ENCODE measurements around the gene XRCC3.

Gene XRCC3

GRCh38 chr14:103730490-103731035 lies 15.3 kb upstream of the XRCC3 start:
- no peak for TF ChIP-seq CTCF (IDR thresholded peaks at IDR 0.05; ENCODE audit: unreplicated experiment in 3 of 3)
- no peaks in the 10 kb centered on the region for H3K9me3 Mint-ChIP-seq
- H3K27ac Mint-ChIP-seq = no peak overlapping the region
- no peak overlapping the region for H3K4me3 Mint-ChIP-seq
- peaks cover 5% of the 10 kb centered on the region for H3K4me1 Mint-ChIP-seq
- no peaks in the 10 kb centered on the region for H3K27me3 Mint-ChIP-seq (ENCODE audit: low read depth)
- H3K36me3 Mint-ChIP-seq (ENCODE audit: low read depth) = peaks cover 36% of the 10 kb centered on the region

- Mint-ChIP-seq H3K36me3 (ENCODE audit: low read depth) (peaks cover 34% of the 10 kb centered on the region), H3K27me3 (ENCODE audit: low read depth) (no peaks in the 10 kb centered on the region), H3K27ac (no peak overlapping the region), H3K9me3 (no peaks in the 10 kb centered on the region), H3K4me1 (peaks cover 5% of the 10 kb centered on the region), H3K4me3 (no peak overlapping the region)
- TF ChIP-seq CTCF (IDR thresholded peaks at IDR 0.05; ENCODE audit: unreplicated experiment in 3 of 3) = no peak
Measured at GRCh38 chr14:103729496-103730448, 14.5 kb upstream of the XRCC3 start.

- Mint-ChIP-seq H3K27ac (no peak overlapping the region), H3K4me3 (no peak overlapping the region), H3K27me3 (ENCODE audit: low read depth) (no peaks in the 10 kb centered on the region), H3K9me3 (no peaks in the 10 kb centered on the region), H3K4me1 (peaks cover 5% of the 10 kb centered on the region), H3K36me3 (ENCODE audit: low read depth) (peaks cover 29% of the 10 kb centered on the region)
- TF ChIP-seq CTCF (IDR thresholded peaks at IDR 0.05; ENCODE audit: unreplicated experiment in 3 of 3) = no peak
Measured at GRCh38 chr14:103728721-103729120, 13.5 kb upstream of the XRCC3 start.

GRCh38 chr14:103728141-103728540 lies 12.9 kb upstream of the XRCC3 start:
- Mint-ChIP-seq H3K36me3 (ENCODE audit: low read depth) (peaks cover 24% of the 10 kb centered on the region), H3K4me1 (peaks cover 6% of the 10 kb centered on the region)

GRCh38 chr14:103727313-103727980 lies 12.2 kb upstream of the XRCC3 start:
- Mint-ChIP-seq H3K4me3 (no peak overlapping the region), H3K9me3 (no peaks in the 10 kb centered on the region), H3K4me1 (peaks cover 9% of the 10 kb centered on the region), H3K27ac (no peak overlapping the region), H3K36me3 (ENCODE audit: low read depth) (peaks cover 17% of the 10 kb centered on the region), H3K27me3 (ENCODE audit: low read depth) (no peaks in the 10 kb centered on the region)
- TF ChIP-seq CTCF (IDR thresholded peaks at IDR 0.05; ENCODE audit: unreplicated experiment in 3 of 3) = no peak

More at GRCh38 chr14:103728141-103728540, 12.9 kb upstream of the XRCC3 start:
- no peak for TF ChIP-seq CTCF (IDR thresholded peaks at IDR 0.05; ENCODE audit: unreplicated experiment in 3 of 3)
- Mint-ChIP-seq H3K4me3 (no peak overlapping the region), H3K27ac (no peak overlapping the region), H3K27me3 (ENCODE audit: low read depth) (no peaks in the 10 kb centered on the region), H3K9me3 (no peaks in the 10 kb centered on the region)
